HFF-Myc (cell line): ENCODE results near the gene AHNAK2.
"Not testable (repeated sequence)": the region's sequence is repeated elsewhere in the genome, so short reads cannot be mapped to it uniquely, and the experiment has no call there.

Source experiments
- DNase-seq: peaks from one replicate; pipeline ENCODE4 v3.0.0-alpha.2; 2011; ENCODE audit warnings: low read depth; ENCODE audit errors: extremely low read depth
- H3K4me3 ChIP-seq: replicated peaks from 2 replicates; pipeline ENCODE4 v1.5.1; 2011; ENCODE audit warnings: low read depth, mild to moderate bottlenecking, control low read depth, low read length
- TF ChIP-seq, protein P1 (sequence below): IDR thresholded peaks from 2 replicates; pipeline ENCODE4 v1.5.1; 2012; ENCODE audit warnings: mild to moderate bottlenecking, low read depth, low read length, control low read depth; ENCODE audit errors: missing control alignments

AHNAK2 gene

DNA sequence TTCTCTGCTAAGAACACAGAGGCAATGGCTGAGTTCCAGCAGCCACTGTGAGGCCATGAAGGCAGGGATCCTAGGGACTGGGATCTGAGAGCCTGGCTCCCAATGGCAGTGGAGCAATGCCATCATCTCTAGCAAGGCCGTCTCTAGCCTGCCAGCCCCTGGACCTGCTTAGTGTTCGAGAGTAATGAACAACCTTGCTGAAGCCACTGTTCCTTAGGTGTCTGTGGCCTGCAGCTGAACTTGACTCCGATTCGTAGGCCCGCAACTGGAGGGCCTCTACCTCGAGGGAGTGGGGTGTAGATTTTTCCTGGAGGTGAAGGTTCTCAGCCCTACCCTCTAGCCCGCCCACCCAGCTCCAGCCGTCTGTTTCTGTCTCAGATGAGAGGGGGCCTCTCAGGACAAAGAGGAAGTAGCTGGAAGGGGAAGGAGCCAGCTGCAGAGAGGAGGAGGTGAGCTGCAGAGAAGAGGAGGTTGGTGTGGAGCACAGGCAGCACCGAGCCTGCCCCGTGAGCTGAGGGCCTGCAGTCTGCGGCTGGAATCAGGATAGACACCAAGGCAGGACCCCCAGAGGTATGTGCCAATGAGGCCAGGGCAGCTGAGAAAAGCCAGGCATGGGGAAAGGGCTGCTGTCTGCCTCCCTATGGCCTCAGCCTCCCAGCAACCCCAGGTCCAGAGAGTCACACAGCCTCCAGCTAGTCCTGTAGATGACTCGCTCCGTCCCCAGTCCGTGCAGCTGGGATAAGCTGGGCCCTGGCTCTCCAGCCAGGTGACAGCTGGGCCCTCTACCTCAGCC lies 53.6 kb downstream of the AHNAK2 start, which contains the start of gene PLD4:
PLD4 (plus strand) TSS at position 459 of the 793 bp plus-strand sequence. CDS start 2,262 bp downstream, outside the sequence.
- no peak within 1 kb of the TSS for H3K4me3 ChIP-seq
- DNase-seq = no peak
- TF ChIP-seq, protein P1, sequence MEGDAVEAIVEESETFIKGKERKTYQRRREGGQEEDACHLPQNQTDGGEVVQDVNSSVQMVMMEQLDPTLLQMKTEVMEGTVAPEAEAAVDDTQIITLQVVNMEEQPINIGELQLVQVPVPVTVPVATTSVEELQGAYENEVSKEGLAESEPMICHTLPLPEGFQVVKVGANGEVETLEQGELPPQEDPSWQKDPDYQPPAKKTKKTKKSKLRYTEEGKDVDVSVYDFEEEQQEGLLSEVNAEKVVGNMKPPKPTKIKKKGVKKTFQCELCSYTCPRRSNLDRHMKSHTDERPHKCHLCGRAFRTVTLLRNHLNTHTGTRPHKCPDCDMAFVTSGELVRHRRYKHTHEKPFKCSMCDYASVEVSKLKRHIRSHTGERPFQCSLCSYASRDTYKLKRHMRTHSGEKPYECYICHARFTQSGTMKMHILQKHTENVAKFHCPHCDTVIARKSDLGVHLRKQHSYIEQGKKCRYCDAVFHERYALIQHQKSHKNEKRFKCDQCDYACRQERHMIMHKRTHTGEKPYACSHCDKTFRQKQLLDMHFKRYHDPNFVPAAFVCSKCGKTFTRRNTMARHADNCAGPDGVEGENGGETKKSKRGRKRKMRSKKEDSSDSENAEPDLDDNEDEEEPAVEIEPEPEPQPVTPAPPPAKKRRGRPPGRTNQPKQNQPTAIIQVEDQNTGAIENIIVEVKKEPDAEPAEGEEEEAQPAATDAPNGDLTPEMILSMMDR = no peak

DNA sequence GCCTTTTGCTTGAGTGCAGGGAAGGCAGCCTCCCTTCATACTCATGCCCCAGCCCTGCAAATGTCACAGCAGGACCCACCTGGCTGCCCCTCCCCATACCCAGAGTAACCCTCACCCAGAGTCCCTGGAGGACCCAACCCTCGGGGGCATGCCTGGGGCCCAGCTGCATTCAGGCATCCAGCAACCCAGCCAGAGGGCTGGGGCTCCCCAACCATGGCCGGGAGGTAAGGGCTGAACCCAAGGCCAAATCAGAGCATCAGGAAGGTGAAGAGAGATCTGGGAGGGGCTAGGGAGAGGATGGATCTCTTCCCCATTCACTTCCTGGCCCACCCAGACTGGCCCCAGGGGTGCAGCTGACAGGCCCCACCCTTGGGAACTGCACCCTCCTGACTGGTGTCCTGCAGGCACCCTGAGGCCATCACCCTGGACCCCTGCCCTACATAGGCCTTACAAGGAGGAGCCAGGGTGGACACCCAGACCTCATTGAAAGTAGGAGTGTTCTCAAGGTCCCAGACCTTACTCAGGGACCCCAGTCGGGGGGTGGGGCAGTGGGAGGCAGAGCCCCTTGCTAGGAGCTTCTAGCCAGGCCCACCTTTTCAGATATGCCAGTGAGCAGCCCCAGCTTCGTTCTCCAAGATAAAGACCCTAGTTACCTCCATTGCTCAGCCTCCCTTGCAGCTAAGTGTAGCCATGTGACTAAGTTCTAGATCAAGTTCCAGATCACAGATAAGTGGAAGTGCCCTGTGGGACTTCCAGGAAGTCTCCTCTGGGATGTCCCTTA lies 54.3 kb downstream of the AHNAK2 start:
- TF ChIP-seq, protein P1 = no peak
- DNase-seq = no peak
- H3K4me3 ChIP-seq = no peak overlapping the region

DNA sequence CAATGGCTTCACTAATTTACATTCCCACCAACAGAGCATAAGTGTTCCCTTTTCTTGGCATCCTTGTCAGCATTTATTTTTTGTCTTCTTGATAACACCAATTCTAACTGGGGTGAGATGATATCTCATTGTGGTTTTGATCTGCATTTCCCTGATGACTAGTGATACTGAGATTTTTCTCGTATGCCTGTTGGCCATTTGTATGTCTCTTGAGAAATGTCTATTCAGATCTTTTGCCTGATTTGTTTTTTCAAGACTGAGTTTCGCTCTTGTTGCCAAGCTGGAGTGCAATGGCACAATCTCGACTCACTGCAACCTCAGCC lies 58.2 kb downstream of the AHNAK2 start:
- no peak for DNase-seq
- H3K4me3 ChIP-seq = no peak overlapping the region
- TF ChIP-seq, protein P1 = no peak

DNA sequence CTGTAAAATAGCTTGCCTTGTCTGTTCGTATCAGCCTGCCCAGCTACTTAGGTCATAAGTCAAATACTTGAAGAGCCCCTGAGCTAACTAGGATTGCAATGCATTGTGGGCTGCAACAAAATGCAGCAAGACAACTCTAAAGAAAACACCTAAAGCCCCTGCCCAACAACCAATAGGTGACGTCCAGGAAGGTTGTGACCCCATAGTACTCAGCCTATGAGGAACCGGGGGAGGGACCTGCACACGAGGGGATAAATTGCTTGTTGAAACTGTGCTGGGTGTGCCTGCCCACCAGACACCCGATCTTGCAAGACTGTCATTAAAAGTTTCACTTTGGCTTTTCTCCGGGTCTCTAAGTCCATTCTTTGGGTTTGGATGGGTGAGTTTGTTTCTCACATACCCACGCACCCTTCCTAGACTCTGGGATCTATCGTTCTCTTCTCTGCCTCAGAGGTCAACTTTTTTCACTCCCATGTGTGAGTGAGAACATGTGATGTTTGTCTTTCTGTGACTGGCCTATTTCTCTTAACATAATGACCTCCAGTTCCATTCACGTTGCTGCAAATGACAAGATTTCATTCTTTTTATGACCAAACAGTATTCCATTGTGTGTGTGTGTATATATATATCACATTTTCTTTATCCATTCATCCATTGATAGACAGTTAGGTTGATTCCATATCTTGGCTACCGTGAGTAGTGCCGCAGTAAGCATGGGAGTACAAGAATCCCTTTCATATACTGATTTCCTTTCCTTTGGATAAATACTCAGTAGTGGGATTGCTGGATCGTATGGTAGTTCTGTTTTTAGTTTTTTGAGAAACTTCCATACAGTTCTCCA lies 58.8 kb downstream of the AHNAK2 start:
- H3K4me3 ChIP-seq, DNase-seq: not testable (repeated sequence)

DNA sequence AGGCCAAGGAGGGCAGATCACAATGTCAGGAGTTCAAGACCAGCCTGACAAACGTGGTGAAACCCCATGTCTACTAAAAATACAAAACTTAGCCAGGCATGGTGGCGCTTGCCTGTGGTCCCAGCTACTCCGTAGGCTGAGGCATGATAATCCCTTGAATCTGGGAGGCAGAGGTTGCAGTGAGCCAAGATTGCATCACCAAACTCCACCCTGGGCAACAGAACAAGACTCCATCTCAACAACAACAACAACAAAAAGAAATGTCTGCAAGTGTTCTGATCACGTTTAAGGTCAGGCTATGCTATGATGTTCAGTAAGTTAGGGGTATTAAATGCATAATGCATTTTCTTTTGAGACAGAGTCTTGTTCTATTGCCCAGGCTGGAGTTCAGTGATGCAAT lies 60.2 kb downstream of the AHNAK2 start:
- TF ChIP-seq, protein P1 = no peak
- no peak for DNase-seq
- H3K4me3 ChIP-seq = no peak overlapping the region

DNA sequence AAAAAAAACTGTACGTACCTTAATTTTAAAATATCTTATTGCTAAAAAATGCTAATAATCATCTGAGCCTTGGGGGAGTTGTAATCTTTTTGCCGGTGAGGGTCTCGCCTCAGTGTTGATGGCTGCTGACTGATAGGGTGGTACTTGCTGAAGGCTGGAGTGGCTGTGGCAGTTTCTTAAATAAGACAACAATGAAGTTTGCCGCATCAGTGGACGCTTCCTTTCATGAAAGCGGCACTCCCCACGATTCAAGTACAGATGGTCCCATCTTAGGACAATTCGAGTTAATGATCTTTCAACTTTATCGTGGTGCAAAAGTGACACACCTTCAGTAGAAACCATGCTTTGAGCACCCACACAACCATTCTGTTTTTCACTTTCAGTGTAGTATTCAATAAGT lies 61.1 kb downstream of the AHNAK2 start:
- TF ChIP-seq, protein P1 = no peak
- no peak overlapping the region for H3K4me3 ChIP-seq
- DNase-seq = no peak

DNA sequence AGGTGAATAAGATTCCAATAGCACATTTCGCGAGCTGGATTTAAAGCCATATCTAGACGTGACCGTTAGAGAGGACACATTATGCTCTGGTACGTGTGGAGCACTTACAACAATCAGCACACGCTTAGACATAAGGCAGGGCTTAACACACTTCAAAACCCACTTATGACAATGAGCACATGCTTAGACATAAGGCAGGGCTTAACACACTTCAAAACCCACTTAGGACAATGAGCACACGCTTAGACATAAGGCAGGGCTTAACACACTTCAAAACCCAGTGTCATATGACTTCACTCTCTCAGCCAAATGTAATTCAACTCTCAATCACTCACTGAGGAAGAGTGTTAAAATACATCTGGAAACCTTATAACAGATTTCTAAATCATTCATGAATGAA lies 64.7 kb downstream of the AHNAK2 start:
- no peak overlapping the region for H3K4me3 ChIP-seq
- TF ChIP-seq, protein P1 = no peak
- no peak for DNase-seq
